HG02588 (cell line): ENCODE results near the gene ALG5.

Source experiments
- ATAC-seq: cut with Tn5 transposase; IDR thresholded peaks from one replicate; pipeline ENCODE4 v1.9.1; 2021; ENCODE audit warnings: mild to moderate bottlenecking, moderate library complexity; ENCODE audit not compliant: unreplicated experiment

Gene ALG5

DNA sequence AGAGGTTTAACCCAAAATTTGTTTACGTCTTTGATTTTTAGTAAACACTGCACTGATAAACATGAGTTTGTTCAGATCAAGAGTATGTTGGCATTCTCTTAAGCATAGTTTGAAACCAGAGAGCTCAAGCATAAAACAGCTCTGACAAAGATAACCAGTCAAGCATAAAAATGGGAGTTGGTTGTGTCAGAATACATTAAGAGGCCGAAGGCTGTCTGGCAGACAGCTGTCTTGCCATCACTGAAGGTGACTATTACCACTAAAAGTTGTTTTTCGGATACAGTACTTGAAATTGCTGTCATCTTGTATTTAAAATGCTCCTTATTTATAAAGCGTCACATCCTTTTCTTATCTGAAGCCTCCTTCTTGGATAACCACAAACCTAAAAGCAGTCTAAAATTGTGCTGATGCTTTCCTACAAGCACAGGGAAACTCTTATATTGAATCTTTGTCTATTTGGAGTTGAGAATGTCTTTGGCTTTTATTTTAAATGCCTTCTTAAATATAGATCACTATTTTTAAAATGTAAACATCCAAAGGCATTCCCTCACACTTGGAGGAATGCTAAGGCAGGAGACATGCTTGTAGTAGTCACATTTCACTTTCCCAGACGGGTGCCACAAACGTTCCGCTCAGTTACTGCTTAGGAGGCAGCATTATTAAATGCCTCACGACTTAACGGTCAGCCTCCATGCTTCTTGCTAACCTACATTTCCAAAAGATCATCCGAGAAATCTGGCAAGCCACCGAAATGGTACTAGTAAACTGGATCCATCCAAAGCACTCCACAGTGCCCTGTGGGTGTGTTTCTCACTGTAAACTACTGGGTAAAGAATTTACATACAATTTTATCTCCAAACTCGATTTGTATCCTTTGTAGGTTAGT, 80.7 kb downstream of the ALG5 start:
- ATAC-seq, result no peak

DNA sequence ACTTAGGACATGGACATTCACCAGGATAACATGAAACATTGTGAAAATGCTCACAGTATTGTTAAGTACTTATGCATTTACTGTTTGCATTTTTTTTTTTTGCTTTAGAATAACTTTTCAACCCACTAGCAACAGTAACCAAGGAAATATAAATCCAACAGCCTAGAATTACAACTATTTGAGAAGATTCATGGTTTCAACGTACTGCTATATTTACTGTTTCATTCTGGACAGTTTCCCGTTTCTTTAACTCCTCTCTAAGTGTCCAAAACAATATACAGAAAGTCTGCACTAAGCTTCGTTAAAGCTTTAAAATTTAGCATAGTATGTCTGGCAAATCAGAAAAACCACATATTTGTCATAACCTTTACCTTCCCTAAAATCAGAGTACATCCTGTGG, 81.8 kb downstream of the ALG5 start:
- no peak for ATAC-seq

DNA sequence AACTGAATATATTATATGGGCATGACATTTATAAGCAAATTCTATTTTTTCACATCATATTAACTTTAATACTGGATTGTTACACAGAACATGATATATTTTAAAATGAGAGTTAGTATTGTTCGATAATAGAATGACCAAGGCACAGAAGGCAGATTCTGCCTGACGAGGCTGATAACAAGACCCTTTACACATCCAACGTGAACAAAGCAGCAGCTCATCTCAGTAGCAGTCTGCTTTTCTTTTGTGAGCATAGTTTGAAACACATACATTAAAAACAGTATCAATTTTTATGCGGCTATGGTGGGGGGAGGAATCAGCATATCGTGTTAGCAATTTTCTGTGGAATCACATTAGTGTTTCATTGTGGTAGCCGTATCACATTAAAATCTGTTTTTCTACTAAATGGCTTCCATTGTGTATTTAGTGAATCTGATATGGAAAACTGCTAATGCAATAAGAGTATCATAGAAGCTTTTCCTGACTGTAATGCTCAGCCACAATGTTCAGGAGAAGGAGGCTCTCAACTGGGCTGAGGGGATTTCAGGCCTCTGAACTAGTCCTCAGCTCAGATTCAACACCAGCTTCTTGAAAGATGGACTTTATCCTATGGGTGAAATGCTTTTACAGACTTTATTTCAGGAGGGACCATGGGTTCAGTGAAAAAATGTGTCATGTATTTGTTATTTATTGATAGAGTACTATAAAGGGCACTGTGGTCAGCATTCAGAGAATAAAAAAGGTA, 83.1 kb downstream of the ALG5 start:
- no peak for ATAC-seq

DNA sequence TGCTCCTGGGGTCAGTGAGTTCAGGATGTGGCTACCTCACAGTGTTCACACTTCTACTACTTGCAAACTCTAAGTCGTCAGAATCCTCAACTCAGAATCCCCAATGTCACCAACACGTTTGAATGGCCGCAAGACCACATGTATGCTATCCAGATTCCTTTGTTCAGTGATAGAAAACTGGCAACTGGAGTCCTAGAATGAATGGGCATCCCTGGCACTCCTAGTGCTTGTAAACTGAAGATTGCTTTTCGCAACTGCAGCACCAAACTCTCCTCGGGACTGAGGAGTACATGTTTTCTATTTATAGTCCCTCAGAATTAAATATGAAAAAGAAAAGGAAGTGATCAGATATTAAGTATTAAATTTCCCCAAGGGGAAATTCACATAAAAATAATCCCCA, 84.0 kb downstream of the ALG5 start:
- ATAC-seq, result no peak

DNA sequence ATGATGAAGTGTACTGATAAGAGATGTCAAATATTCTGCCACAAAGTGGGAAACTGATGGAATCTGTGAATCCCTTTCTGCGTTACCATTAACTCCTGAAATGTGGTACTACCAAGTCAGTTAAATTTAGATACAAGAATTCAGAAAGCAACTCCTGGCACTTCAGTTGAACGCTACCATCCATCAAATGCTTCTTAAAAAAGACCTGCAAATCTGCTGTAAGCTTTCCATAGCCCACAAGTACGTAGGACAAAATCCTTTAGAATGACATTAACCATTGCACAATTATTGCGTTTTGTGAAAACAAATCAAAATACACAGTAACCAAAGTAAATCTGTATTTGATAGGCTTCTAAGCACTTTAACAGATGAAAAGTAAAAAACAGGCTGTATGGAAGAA, 84.5 kb downstream of the ALG5 start:
- no peak for ATAC-seq

DNA sequence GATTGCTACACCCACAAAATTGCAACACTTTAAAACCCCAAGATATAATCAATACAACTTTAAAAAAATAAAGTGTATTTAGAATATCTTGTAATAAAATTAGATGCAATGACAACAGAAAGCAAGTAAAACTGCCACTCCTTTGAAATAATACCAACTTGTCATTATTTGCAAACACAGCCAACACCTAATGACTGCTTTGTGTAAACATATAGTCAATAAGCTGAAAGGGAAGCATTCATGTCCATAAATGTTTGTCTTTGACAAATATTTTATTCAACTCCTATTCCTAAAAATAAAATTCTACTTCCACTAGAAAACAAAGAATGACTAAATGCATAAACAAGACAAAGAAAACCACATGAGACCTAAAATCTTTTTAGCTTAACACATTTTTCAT, 85.7 kb downstream of the ALG5 start:
- ATAC-seq, result no peak

DNA sequence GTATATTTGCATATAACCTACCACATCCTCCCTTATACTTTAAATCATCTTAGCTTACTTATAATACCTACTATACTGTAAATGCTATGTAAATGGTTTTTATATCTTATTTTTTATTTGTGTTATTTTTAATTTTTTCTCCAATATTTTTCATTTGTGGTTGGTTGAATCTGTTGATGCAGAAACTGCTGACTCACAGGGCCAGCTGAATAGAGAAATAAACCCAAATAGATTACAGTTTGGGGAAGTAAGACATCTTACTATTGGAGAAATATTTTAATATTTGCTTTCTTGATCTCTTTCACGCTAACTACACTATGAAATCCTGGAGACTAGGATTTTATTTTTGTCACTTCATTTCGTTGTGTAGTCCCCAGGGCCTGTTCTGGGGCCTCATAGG, 86.2 kb downstream of the ALG5 start:
- ATAC-seq, result no peak

DNA sequence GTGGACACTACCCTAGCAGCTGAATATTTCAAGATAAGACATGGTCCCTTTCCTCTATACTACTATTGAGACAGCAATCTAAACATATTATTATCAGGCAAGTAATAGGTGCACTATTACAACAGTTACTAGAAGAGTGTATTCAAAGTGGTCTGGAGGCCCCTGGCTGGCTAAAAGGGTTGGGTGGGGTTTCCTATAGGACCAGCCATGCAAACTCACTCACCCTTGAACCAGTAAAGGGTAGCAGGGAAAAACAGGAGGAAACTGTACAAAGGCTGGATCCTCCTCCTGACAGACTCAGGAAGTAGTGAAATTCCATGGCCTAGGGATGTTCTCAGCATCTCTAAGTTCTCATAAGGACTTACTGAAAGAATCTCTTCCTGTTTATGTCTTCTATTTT, 86.8 kb downstream of the ALG5 start:
- ATAC-seq, result no peak

DNA sequence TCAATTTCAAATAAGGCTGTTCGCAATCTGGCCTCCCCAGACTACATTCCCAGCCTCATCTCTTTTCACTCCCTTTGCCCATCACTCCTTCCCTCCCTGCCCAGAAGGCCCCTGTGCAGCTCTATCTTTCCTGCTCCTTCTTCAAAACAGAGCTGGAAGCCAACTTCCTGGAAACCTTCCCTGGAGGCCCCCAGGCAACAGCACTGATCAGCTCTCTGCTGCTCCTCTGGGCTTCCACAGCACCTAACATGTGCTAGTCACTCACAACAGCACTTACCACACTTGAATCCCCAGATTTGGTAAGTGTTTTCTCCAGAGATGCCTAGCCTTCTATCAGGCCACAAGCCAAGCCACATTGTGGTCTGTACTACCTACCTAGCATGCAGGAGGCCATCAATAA, 88.6 kb downstream of the ALG5 start:
- no peak for ATAC-seq

DNA sequence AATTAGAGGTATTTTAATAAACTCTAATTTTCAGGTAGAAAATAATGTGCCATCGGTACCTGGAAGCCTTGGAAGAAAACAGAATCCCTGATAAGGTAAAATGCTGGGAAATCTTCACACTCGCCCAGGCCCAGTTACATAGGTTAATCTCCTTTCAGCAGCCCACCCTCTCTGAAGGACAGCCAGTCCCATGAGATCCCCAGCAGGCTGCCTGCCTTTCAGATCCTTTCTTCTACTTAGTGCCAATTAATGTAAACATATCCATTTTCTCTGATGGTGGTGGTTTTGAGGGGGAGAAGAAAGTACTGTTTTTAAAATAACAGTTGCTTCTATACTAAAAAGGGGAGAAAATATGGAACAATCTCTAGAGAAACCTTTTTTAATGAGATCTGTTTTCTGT, 91.3 kb downstream of the ALG5 start:
- ATAC-seq, result no peak

DNA sequence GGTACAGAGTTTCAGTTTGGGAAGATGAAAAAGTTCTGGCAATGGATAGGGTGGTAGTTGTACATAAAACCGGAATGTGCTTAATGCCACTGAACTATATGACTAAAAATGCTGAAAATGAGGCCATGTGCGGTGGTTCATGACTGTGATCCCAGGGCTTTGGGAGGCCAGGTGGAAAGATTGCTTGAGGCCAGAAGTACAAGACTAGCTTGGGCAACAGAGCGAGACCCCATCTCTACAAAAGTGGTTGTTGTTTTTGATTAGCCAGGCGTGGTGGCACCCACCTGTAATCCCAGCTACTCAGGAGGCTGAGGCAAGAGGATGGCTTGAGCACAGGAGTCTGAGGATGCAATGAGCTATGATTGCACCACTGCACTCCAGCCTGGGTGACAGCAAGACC, 91.9 kb downstream of the ALG5 start:
- ATAC-seq, result no peak

DNA sequence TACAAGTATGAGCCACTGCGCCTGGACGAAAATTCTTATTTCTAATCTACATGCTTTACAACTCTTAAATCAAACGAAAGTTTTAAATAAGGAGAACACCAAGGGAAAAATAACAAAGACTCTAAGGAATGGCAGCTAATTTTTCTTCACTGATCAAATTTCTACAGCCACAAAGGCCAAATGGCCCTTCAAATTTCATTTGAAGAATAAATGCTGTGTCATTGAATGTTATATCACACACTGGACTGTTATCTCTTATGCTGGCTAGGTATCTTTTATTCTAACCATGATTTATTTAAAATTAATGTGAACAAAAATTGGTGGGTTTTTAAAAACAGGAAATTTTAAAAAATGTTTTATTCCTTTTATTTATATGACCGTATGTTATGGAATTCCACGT, 93.2 kb downstream of the ALG5 start:
- no peak for ATAC-seq

DNA sequence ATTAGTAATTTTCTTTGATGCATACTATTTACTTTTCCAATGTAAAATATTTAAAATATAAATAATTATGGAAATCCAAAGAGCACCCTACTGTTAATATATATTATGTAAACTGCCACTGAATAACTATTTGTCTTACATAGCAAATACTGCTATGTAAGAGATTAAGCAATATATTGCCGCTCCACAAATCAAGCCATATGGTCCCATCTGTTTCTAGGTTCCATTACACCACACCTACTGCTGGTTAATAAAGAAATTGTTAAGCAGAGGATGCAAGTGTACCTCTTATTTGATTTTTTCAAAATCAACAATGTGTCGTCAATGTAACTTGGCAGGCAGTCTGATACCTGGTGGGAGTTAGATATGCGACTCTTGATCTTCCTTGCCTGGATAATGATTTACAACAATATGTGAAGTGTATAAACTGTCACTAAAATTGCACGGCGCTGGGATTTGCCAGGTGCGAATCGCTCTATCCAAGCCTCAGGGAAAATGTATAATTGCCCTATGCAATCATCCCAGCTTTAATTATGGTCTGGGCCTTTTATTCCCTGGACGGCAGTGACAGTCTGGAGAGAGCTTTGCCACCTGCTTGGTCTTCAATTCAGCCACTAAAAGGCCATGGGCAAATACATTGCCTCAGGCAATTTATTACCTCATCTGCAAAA, 95.1 kb downstream of the ALG5 start:
- ATAC-seq, result no peak
